ENCODE data around the gene NECAP2.

GRCh38 chr1:16450863-16451481 is 10.4 kb downstream of the NECAP2 start:
- no peak for TF ChIP-seq FOXM1 (IDR thresholded peaks at IDR 0.05; ENCODE audit: borderline replicate concordance)
- TF ChIP-seq NFRKB (IDR thresholded peaks at IDR 0.05), result no peak
- no peak for TF ChIP-seq BHLHE40 (IDR thresholded peaks at IDR 0.05; ENCODE audit: borderline replicate concordance)
- no peak for TF ChIP-seq TARDBP (IDR thresholded peaks at IDR 0.05)
- TF ChIP-seq SUZ12 (IDR thresholded peaks at IDR 0.05), result no peak
- no peak for TF ChIP-seq ARNT (IDR thresholded peaks at IDR 0.05)
- TF ChIP-seq ELF4 (IDR thresholded peaks at IDR 0.05), result no peak
- no peak for TF ChIP-seq SP1 (IDR thresholded peaks at IDR 0.05)
- TF ChIP-seq PKNOX1 (IDR thresholded peaks at IDR 0.05), result no peak
- TF ChIP-seq FOXA1 (IDR thresholded peaks at IDR 0.05), result no peak
